Left renal pelvis (tissue), 4 donors: ENCODE measurements around the gene ZBTB1. TPM values are rescaled to one million over a fixed set of nuclear protein-coding genes. Genes with fewer than 3 reads are reported as not detected.
"Not testable (repeated sequence)": the region's sequence is repeated elsewhere in the genome, so short reads cannot be mapped to it uniquely, and the experiment has no call there.

Source experiments
- DNase-seq, 4 donors: peaks; one replicate each; pipeline ENCODE4 v3.0.0-alpha.2; 2013; ENCODE audit warnings: low read depth in 4 of 4, low spot score in 3 of 4
- polyA plus RNA-seq, 4 donors: library from polyadenylated mRNA; unstranded; fragments of 120-200 nt; gene quantifications; one replicate each; pipeline ENCODE4 v1.2.1, GENCODE V29; 2013; ENCODE audit not compliant: insufficient read length in 4 of 4

ZBTB1 gene
- polyA plus RNA-seq, 4 donors: 63.7 to 70.7 (median 67.6) TPM

DNA sequence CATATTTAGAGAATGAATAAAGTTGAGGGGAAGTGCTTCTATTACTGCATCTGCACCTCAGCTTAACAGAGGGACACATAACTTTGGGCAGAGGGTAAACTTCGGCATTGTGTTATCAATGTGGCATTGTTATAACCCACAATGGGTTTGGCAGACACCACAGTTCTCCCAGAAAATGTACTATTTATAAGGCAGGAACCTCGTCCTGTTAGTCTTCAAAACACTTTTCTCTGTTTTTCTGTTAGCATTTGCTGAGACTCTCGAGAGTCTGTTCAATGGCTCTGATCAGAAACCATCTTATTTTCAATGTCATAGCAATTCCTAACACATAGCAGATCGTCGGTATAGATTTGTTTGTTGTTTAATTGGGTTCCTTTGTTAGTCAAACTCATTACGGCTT is 59.1 kb downstream of the ZBTB1 start:
- no peak for DNase-seq

GRCh38 chr14:64566651-64567122 is 62.1 kb downstream of the ZBTB1 start:
- no peak for DNase-seq

GRCh38 chr14:64569138-64569631 is 64.6 kb downstream of the ZBTB1 start:
- DNase-seq: no peak

GRCh38 chr14:64569646-64570045 is 65.1 kb downstream of the ZBTB1 start:
- DNase-seq: not testable (repeated sequence)

GRCh38 chr14:64572386-64573104 is 68.0 kb downstream of the ZBTB1 start:
- DNase-seq: no peak

DNA sequence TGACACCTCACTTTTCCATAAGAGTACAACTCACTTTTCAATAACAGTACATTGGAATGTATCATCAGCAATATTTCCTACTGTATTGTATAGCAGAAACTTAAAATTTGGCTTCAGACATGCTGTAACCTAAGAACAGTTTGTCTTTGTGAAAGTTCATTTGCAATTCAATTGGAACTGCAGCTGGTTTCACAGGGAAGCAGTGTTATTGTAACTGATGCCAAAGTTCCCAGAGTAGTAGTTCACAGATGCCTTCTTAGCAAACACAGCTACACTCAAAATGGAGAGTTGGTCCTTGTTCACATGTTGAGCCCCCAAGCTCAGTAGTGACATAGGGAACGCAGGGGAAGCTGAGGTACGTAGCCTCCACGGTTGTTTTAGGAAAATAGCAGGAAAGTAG is 68.5 kb downstream of the ZBTB1 start:
- DNase-seq: no peak

Other genes starting within 250 kb of the ZBTB1 start
- 1 to 10 TPM in 2 of 4 donors, under 1 TPM in 2; 0.55 to 1.4 (median 0.93) TPM for gene ESR2, start 210.4 kb upstream of the ZBTB1 start, polyA plus RNA-seq
- gene MTHFD1, start 116.4 kb upstream of the ZBTB1 start, polyA plus RNA-seq: 100 to 1,000 TPM in 1 of 4 donors, 10 to 100 TPM in 3; 61.8 to 103 (median 80.3) TPM
- gene AKAP5, start 39.3 kb upstream of the ZBTB1 start, polyA plus RNA-seq: 1 to 10 TPM; 1.4 to 9.8 (median 6.9) TPM
- gene ZBTB25, start 932 bp upstream of the ZBTB1 start, polyA plus RNA-seq: 10 to 100 TPM in 2 of 4 donors, 1 to 10 TPM in 2; 9.0 to 14.4 (median 11.4) TPM
- gene HSPA2, start 36.0 kb downstream of the ZBTB1 start, polyA plus RNA-seq: 10 to 100 TPM; 19.6 to 27.1 (median 22.5) TPM
- gene PPP1R36, start 45.2 kb downstream of the ZBTB1 start, polyA plus RNA-seq: 1 to 10 TPM in 3 of 4 donors, under 1 TPM in 1; 0.61 to 1.2 (median 1.1) TPM
- gene PLEKHG3, start 199.7 kb downstream of the ZBTB1 start, polyA plus RNA-seq: 100 to 1,000 TPM in 1 of 4 donors, 10 to 100 TPM in 3; 60.7 to 104 (median 94.2) TPM